ENCODE data around the gene FGF23. TPM values are rescaled to one million over a fixed set of nuclear protein-coding genes. Genes with fewer than 3 reads are reported as not detected.

FGF23 gene
- total RNA-seq, 1 experiment from 2014 or later: 0.24 TPM

- H3K23ac ChIP-seq (ENCODE audit: insufficient read length, low read depth, low read length): no peak overlapping the region
- H4K8ac ChIP-seq (replicated peaks; ENCODE audit: insufficient read length, low read depth, low read length): no peak overlapping the region
- WGBS (ENCODE audit: extremely low coverage, insufficient read length, low lambda C conversion rate): 100% methylated on average over 1 of the region's 2 CpGs
- H2BK20ac ChIP-seq (ENCODE audit: low read depth, low read length, poor library complexity, severe bottlenecking): no peak overlapping the region
- H3K9me3 Mint-ChIP-seq: no peaks in the 10 kb centered on the region
- H2BK120ac ChIP-seq (ENCODE audit: low read depth, low read length, poor library complexity, severe bottlenecking): no peak overlapping the region
- H4K20me1 ChIP-seq (ENCODE audit: control insufficient read depth, insufficient read depth, insufficient read length): no peaks in the 10 kb centered on the region
- H3K27me3 ChIP-seq (ENCODE audit: insufficient read depth, low read length): no peaks in the 10 kb centered on the region
- no peak overlapping the region for H2AK5ac ChIP-seq (ENCODE audit: insufficient read length, low read length)
- H2AFZ ChIP-seq (ENCODE audit: low read length): no peak overlapping the region
- H3K27me3 Mint-ChIP-seq (ENCODE audit: low read depth): peaks cover 11% of the 10 kb centered on the region
- no peaks in the 10 kb centered on the region for H3K79me2 ChIP-seq (ENCODE audit: insufficient read depth, low read length)
- H3K36me3 Mint-ChIP-seq (ENCODE audit: insufficient read depth in 1 of 3, low read depth in 3 of 3): no peaks in the 10 kb centered on the region
- no peak overlapping the region for H3K4me3 Mint-ChIP-seq
- no peak overlapping the region for H2BK15ac ChIP-seq (ENCODE audit: low read depth, low read length)
- no peak overlapping the region for H3K14ac ChIP-seq (ENCODE audit: insufficient read depth, low read length)
- H3T11ph ChIP-seq (ENCODE audit: low read length): no peak overlapping the region
- no peak overlapping the region for H2BK5ac ChIP-seq (ENCODE audit: insufficient read length, low read length)
- H3K4me1 Mint-ChIP-seq: peaks cover under 1% of the 10 kb centered on the region in 2 experiments; a peak in 2 of 4 replicates
- H4K5ac ChIP-seq (ENCODE audit: insufficient read length, low read depth, low read length): no peak overlapping the region
- H3K79me1 ChIP-seq (ENCODE audit: insufficient read depth, low read depth, low read length, poor library complexity, severe bottlenecking): no peaks in the 10 kb centered on the region
- H3K4me2 ChIP-seq (ENCODE audit: insufficient read depth, insufficient read length, low read length): no peak overlapping the region
- H3K9ac ChIP-seq (ENCODE audit: extremely low read depth, insufficient read length, low read length): no peak overlapping the region
- H3K56ac ChIP-seq (ENCODE audit: insufficient read length, low read depth, low read length): no peak overlapping the region
- no peak overlapping the region for H4K91ac ChIP-seq (ENCODE audit: insufficient read length, low read depth, low read length)
- TF ChIP-seq, protein P1, sequence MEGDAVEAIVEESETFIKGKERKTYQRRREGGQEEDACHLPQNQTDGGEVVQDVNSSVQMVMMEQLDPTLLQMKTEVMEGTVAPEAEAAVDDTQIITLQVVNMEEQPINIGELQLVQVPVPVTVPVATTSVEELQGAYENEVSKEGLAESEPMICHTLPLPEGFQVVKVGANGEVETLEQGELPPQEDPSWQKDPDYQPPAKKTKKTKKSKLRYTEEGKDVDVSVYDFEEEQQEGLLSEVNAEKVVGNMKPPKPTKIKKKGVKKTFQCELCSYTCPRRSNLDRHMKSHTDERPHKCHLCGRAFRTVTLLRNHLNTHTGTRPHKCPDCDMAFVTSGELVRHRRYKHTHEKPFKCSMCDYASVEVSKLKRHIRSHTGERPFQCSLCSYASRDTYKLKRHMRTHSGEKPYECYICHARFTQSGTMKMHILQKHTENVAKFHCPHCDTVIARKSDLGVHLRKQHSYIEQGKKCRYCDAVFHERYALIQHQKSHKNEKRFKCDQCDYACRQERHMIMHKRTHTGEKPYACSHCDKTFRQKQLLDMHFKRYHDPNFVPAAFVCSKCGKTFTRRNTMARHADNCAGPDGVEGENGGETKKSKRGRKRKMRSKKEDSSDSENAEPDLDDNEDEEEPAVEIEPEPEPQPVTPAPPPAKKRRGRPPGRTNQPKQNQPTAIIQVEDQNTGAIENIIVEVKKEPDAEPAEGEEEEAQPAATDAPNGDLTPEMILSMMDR (conservative IDR thresholded peaks at IDR 0.05): no peak
- H3K18ac ChIP-seq (ENCODE audit: insufficient read length, low read depth, low read length): no peak overlapping the region
- DNase-seq: peak; percentile 15
- no peaks in the 10 kb centered on the region for H3K9me3 ChIP-seq (ENCODE audit: control insufficient read depth, low read depth, low read length)
- H3K4me1 ChIP-seq (ENCODE audit: insufficient read depth, low read length): no peaks in the 10 kb centered on the region
- no peak overlapping the region for H3K27ac ChIP-seq (ENCODE audit: insufficient read length, low read depth, low read length)
- no peak overlapping the region for H3K27ac Mint-ChIP-seq
- no peak overlapping the region for H2BK12ac ChIP-seq (ENCODE audit: insufficient read length, low read depth, low read length)
- H3K4ac ChIP-seq (ENCODE audit: low read depth, low read length): no peak overlapping the region
- no peaks in the 10 kb centered on the region for H3K23me2 ChIP-seq (ENCODE audit: insufficient read length, low read depth, low read length, poor library complexity, severe bottlenecking)
Measured at GRCh38 chr12:4388662-4389061, 9.2 kb upstream of the FGF23 start.

Data from H9 (cell line).